CD4-positive, alpha-beta T cell treated with Interleukin-17A for 4 hours (primary cell): ENCODE results near the gene ACAA2.
A peak's percentile ranks its signal among the peaks of the same experiment; 100 is the strongest.
"Not testable (repeated sequence)": the region's sequence is repeated elsewhere in the genome, so short reads cannot be mapped to it uniquely, and the experiment has no call there.

Experiments
- DNase-seq: peaks from one replicate; pipeline ENCODE4 v3.0.0-alpha.2; 2020; ENCODE audit warnings: mixed read lengths

Gene ACAA2

DNA sequence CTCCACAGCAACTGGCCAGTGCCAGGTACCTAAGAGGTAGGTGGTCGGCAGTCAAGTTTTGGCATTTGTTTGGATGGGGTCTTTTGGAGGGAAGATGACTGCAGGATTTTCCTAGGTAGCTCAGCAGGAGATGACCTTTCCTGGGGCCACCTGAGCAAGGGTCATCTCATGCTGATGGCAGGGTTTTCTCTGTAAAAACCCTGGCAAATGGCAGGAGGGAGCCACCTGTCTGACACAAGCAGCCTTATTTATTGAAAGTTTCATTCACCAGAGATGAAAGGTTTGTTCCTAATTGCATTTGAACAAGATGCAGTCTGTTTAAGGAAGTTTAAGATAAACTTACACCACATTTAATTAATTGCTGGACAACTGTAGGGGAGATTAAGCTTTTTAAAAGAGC is 31.6 kb upstream of the ACAA2 start:
- DNase-seq: no peak

- no peak for DNase-seq
These were observed 30.7 kb upstream of the ACAA2 start for GRCh38 chr18:49843778-49844625.

DNA sequence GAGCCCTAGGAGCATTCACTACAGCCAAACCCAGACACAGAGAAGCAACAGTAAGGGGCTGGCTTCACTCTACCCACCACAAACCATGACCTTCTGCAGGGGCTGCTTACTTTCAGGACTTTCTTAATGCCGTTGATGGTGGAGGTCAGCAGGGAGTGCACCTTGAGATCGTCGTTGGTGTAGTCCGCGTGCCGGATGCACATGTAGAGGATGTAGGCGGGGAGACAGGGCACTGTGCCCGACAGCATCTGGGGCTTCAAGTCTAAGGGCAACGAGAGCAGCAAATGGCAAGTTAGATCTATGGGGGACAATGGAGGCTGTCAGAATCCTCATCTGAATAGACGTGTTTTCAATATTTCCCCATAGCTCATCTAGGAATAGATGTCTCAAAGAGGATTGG is 29.8 kb upstream of the ACAA2 start:
- DNase-seq: no peak

- no peak for DNase-seq
These were observed 29.3 kb upstream of the ACAA2 start for GRCh38 chr18:49842656-49843055.

DNA sequence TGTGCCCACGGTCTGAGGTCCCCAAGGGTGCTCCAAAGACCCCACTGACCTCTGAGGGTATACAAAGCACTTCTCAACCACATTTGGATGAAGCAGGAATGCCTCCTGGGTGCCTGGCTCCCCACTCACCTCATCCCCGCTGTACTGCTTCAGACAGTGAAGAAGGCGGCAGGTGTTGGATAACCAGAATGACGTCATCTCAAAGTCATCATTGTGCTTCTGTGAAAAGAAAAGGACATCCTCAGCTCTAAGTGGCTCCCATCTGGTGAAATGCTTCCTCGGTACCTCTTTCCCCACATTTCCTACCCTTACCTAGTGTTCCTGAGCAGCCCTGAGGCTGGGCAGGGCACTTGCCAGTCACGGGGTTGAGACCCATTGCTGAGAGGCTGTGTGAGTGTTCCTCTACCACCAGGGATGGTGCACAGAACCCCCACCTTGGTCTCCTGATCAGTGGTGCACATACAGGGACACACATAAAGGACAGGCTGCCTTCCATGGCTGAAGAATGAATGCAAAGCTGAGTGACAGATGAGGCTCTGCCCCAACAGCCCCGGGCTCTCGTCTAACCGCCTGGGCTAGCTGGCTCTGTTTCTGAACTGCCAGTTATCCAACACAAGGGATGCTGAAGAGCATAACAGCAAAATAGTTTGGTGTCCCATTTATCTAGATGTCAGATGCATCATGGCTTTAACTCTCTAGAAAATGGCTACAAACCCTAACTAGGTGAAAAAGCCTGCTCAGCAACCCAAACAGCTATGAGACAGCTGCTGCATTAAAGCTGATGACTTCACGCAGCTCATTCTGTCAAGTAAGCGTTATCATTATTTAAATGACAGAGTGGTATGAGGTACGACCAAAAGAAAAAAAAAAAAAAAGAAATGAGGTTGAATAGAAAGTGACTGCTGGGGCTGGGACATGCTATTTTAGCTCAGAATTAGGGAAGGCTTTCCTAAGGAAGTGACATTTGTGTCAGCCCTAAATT is 28.2 kb upstream of the ACAA2 start:
- DNase-seq: no peak

DNA sequence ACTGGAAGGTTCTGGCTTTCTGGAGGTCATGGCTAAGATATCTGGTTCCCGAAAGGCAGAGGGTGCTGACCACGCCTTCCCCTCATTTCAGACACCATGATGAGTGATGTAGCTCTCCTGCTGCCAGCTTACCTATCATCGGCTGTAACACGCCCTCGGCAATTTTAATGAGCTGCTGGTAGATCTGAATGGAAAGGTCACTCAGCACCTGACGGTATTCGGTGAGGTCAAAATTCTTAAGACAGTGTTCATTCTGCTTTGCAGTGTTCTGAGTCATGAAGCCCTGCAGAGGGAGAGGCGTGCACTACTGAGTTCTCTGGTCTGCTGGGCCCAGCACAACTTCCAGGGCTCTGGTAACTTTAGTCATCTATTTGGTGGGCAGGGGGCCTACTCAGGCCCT is 25.7 kb upstream of the ACAA2 start:
- DNase-seq: no peak

DNA sequence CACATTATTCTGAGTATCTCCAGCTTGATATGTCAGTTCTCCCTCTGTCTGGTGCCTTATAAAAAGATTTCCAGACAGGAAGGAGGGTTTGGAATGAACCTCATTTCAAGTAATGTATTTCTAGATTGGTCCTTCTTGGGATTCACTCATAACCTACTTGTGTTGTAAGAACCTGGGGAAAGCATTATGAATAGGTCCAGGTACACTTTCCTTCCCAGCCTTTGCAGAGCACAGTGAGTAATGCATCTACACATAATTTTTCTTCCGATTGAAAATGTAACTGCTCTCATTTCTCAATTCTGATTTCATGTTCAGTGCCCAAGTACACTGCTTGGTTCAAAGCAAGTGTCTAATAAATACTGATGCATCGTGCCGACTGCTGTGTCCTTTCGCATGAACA is 25.0 kb upstream of the ACAA2 start:
- DNase-seq: no peak

DNA sequence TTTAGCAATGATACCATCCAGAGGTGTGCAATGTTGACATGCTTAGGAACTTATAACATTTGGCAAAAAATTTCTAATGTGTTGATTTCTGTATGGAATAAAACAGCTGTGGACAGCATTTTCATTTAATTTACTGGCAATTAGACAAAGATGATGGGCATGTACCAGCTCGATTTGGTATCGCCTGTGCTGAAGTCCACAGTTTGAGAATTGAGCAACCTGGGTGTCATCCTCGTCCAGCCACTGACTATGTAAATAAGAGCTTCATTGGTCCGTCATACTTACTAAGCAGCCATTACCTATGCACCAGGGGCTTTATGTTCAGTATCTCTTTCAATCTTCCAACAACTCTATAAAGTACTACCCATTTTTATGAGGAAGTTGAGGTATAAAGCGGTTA is 24.6 kb upstream of the ACAA2 start:
- DNase-seq: no peak

- not testable (repeated sequence) for DNase-seq
These were observed 24.0 kb upstream of the ACAA2 start for GRCh38 chr18:49837316-49837835.

GRCh38 chr18:49835405-49835804 is 22.1 kb upstream of the ACAA2 start:
- DNase-seq: no peak

DNA sequence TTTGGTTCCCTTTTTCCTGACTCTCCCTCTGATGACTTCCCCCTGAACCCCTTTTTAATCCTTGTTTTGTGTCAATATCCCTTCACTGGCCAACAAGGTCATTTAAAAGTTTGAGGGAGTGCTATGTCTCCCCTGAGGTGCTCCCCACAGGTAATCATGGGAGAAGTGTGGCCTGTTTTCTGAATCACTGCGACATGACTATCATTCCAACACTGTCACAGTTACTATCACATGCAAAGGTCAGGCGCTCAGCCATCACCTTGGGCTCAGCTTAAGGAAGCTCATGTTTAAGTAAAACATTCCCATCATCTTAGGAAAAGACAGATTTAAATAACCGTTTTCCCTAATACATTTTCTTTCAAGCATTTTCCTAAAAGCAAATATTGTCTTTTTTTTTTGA is 20.9 kb upstream of the ACAA2 start:
- no peak for DNase-seq

DNA sequence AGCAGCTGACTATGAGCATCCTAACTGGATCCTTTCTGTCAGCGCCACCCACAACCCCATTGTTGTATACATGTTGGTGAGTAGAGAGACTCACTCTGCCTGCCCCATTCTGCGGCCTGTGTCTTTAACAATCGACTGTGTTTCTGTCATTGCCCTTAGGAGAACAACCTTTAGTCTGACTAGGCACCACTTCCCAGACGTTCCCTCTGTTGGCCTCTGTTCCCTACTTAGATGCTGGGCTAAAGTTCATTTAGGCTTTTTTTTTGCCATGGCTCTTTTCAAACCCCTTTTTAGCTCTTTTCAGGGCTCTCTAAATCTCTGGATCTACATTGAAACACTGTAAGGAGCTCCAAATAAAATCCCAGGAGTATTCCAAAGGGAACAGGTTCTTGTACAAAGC is 20.5 kb upstream of the ACAA2 start:
- no peak for DNase-seq

GRCh38 chr18:49832221-49832647 is 18.9 kb upstream of the ACAA2 start:
- DNase-seq: no peak

- no peak for DNase-seq
These were observed 14.7 kb upstream of the ACAA2 start for GRCh38 chr18:49827996-49828395.

GRCh38 chr18:49819823-49820671 is 6.7 kb upstream of the ACAA2 start:
- DNase-seq: peak; percentile 66

- DNase-seq: no peak
These were observed 5.8 kb upstream of the ACAA2 start for GRCh38 chr18:49819071-49819662.

GRCh38 chr18:49817947-49818346 is 4.6 kb upstream of the ACAA2 start:
- no peak for DNase-seq

- no peak for DNase-seq
These were observed 2.6 kb upstream of the ACAA2 start for GRCh38 chr18:49815927-49816326.

DNA sequence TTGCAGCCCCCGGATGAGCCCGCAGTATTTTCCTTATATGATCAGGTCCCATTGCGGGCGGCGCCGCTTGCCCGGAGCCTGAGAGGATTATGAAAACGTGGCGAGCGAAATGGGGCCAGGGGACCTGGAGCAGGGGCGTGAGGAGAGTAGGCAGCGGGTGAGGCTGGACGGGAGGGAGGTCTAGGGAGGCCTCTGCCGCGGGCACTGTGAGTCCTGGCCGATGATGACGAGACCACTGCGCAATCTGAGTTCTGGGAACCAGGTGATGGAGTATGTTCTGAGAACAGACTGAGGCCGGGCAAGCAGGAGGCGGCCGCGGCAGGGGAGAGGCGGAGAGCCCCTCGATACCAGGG is 790 bp upstream of the ACAA2 start:
- no peak for DNase-seq

GRCh38 chr18:49813069-49813318 is 339 bp downstream of the ACAA2 start:
- DNase-seq: no peak

GRCh38 chr18:49812286-49813068 is 856 bp downstream of the ACAA2 start:
- no peak for DNase-seq
